NCI-H1417 (cell line): Measurements from ENCODE around the gene R3HDM1.
"Not testable (repeated sequence)": the region's sequence is repeated elsewhere in the genome, so short reads cannot be mapped to it uniquely, and the experiment has no call there.

ENCODE experiments used
- DNase-seq, 3 experiments: peaks; one replicate each; lab custom pipeline; 2025; lab: John Stamatoyannopoulos, UW

R3HDM1 gene

GRCh38 chr2:135531231-135532197 is at the start of gene R3HDM1:
Gene R3HDM1, plus strand, starts transcription at chr2:135531484. Its CDS starts 73,362 bp downstream, at chr2:135604846.
- DNase-seq: peak; percentile 97 to 100 (median 99)

DNA sequence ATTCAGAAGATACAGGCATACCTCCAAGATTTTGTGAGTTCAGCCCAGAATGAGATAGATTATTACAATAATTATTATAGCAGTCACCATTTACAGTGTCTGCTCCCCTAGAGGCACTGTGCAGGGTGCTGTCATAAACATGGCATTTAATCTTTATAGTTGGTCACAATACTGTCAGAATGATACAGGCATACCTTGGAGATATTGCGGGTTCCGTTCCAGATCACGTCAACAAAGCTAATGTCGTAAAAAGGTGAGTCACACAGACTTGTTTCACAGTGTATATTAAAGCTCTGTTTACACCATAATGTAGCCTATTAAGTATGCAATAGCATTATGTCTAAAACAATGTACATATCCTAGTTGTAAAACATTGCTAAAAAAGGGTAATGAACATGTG is 45.8 kb upstream of the R3HDM1 start:
- DNase-seq: no peak

- no peak for DNase-seq
These were observed 40.9 kb upstream of the R3HDM1 start for GRCh38 chr2:135490376-135490775.

GRCh38 chr2:135494503-135494902 is 36.8 kb upstream of the R3HDM1 start:
- DNase-seq: no peak

DNA sequence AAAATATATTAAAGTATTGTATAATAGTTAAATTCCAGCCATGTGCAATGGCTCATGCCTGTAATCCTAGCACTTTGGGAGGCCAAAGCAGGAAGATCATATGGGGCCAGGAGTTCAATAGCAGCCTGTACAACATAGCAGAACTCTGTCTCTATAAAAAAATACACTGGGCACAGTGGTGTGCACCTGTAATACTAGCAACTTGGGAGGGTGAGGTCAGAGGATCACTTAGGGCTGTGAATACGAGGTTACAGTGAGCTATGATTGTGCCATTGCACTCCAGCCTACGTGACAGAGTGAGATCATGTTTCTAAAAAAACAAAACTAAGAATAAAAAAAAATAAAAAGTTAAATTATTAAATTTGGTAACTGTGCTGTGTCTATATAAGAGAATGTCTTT is 36.4 kb upstream of the R3HDM1 start:
- no peak for DNase-seq

GRCh38 chr2:135498588-135498987 is 32.7 kb upstream of the R3HDM1 start:
- not testable (repeated sequence) for DNase-seq

DNA sequence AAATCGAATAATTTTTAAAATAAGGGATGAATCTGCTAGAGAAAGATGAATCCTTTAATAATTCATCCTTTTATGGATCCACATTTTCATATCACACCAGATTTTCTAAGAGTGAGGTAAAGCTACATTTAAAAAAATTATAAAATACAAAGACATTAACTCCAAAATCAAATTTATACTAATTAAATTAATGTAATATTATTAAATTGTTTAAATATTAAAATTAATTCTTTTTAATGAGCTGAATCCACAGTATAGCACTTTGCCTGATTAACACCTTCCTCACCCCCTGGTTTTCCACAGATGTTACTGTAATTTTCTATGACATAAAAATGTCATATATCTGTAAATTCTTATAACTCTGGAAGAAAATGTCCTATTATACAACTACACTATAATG is 26.5 kb upstream of the R3HDM1 start:
- DNase-seq: no peak

DNA sequence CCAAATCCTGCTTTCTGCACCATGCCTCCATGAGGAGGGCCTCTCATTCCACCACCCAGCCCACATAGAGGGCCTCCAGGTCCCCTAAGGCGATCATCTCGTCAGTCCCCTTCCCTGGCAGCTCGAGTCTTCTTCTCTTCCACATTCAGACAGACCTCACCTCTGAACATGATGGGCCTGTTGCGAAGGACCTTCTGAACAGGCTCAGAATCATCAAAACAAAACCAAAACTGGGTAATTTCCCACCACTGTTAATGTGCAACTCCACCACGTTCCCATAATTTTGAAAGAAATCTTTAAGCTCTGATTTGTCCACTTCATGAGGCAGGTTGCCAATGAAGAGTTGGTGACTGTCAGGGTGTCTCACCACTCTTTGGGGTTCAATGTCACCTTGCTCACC is 20.7 kb upstream of the R3HDM1 start:
- DNase-seq: no peak

DNA sequence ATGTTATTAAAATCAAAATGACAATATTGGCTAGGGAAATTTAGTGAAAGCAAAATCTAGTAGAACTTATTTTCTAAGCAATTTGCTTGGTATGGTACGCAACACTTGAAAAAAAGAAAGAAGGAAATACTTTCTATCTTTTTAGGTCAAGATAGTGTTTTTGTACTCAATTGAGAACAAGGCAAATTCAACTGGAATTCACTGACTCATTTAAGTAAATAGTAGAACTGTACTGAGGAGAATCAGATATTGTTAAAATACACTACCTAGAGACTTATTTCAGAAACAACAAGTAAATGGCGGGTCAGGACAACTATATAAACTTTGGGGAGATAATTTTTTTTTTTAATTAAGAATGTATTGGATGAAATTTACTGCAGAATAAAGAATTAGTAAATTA is 19.2 kb upstream of the R3HDM1 start:
- DNase-seq: no peak

- no peak for DNase-seq
These were observed 5.5 kb upstream of the R3HDM1 start for GRCh38 chr2:135525786-135526185.

GRCh38 chr2:135528006-135528405 is 3.3 kb upstream of the R3HDM1 start:
- no peak for DNase-seq

GRCh38 chr2:135530313-135531230 is 712 bp upstream of the R3HDM1 start, which contains the start of gene ZRANB3:
Gene ZRANB3, minus strand, starts transcription at chr2:135531218.
- peak; percentile 92 to 99 (median 98) for DNase-seq

DNA sequence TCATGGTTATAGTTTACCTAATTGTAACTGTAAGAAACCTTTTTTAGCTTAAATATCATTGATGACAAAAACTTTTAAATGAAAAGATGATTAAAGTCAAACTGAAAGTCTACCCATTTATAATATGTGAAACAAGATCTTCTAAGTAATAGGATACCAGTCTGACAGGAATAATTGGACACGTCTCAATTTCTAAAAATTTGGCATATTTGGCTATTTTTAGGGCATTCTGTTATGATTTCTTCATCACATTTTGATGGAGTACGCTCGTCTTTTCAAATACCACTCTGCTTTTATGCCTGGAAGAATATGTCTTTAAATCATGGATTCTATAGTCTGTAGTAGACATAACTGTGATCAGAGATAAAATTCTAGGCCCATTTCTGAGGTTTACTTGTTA is 1.3 kb downstream of the R3HDM1 start:
- DNase-seq: peak in 1 of 3 experiments; percentile 19

GRCh38 chr2:135533545-135533944 is 2.3 kb downstream of the R3HDM1 start:
- DNase-seq: not testable (repeated sequence)

- DNase-seq: no peak
These were observed 15.2 kb downstream of the R3HDM1 start for GRCh38 chr2:135546436-135546835.

- DNase-seq: no peak
These were observed 16.0 kb downstream of the R3HDM1 start for GRCh38 chr2:135547311-135547710.

DNA sequence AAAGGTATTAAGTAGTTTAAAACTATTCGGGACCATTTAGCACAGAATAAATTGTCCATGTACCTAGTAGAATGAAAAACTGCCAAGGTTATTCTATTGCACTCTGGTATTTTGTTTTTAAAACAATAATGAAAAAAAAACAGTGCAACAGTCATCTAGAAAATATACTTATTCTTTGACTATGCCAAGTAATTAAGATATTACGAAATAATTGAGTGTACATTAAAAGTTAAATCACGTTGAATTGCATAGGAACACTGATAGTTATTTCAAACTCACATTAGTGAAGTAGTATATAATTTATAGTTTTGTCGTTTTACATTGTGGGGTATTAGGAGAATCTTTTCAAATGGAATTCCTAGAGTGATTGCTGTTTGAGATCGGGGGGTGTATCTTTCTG is 20.1 kb downstream of the R3HDM1 start:
- DNase-seq: no peak

GRCh38 chr2:135552887-135553286 is 21.6 kb downstream of the R3HDM1 start:
- no peak for DNase-seq

- no peak for DNase-seq
These were observed 24.0 kb downstream of the R3HDM1 start for GRCh38 chr2:135555311-135555710.

DNA sequence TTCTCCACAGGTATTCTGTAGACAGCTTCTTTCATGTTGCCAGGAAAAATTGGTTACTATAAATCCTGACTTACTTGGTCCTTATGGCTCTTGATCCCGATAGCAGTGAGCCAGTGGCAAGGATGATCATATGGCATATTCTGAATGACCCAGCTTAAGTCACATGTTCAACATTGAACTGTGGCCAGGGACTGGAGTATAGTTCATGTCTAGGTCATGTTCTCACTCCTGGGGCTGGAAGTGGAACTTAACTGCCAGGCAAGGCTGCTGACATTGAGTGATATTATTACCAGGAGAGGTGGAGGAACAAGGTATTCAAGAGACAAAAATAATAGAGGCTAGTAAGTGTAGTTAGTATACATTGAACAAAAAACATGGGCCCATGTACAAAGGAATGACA is 26.2 kb downstream of the R3HDM1 start:
- DNase-seq: no peak

GRCh38 chr2:135561925-135562324 is 30.6 kb downstream of the R3HDM1 start:
- no peak for DNase-seq

DNA sequence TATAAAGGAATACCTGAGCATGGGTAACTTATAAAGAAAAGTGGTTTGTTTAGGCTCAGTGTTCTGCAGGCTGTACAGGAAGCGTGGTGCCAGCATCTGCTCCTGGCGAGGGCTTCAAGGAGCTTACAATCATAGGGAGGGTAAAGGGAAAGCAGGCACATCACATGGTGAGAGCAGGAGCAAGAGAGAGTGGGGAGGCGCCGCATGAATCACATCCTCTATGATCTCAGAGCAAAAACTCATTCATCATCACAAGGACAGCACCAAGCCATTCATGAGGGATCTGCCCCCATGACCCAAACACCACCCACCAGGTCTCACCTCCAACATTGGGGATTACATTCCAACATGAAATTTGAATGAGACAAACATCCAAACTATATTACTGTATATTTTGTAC is 32.5 kb downstream of the R3HDM1 start:
- DNase-seq: no peak

DNA sequence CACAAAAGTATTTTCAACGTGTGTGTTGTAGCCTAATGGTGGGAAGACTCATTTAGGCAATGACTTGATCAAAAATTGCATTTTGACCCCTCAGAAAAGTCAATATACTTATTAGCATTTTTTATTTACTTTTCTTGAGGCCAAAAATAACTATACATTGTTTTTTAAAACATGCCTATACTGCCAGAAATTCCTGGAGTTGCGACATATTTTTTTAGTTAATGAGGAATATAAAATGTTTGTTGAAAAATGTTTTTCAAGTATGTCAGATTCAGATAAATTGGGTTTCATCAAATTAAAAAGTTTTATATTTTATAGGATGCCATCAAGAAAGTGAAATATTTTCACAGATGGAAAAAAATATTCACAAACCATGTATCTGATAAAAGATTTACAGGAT is 39.6 kb downstream of the R3HDM1 start:
- DNase-seq: no peak
